Tibial nerve (tissue), 4 donors: ENCODE results near the gene CEP170B.
"Not testable (repeated sequence)": the region's sequence is repeated elsewhere in the genome, so short reads cannot be mapped to it uniquely, and the experiment has no call there.

Source experiments
- CTCF ChIP-seq, 5 experiments: fragments of 200-600 bp in 3 of 5; fragments of 450-650 bp in 2 of 5; sonication (generic) in 3 of 5; IDR thresholded peaks; one replicate each; pipeline ENCODE4 v1.5.1; 2016 to 2019; ENCODE audit warnings: antibody characterized with exemption in 5 of 5, mild to moderate bottlenecking in 3 of 5, moderate library complexity in 2 of 5
- EP300 ChIP-seq, 2 donors: sonication (generic); formaldehyde crosslinking; IDR thresholded peaks; one replicate each; pipeline ENCODE4 v1.6.1; 2017; ENCODE audit warnings: antibody characterized with exemption in 2 of 2, mild to moderate bottlenecking in 1 of 2
- POLR2A ChIP-seq, 2 donors: fragments of 450-650 bp; IDR thresholded peaks; one replicate each; pipeline ENCODE4 v1.6.1; 2017; ENCODE audit warnings: antibody characterized with exemption in 2 of 2, mild to moderate bottlenecking in 2 of 2, moderate library complexity in 2 of 2

GRCh38 chr14:104857931-104858330 lies 7.1 kb upstream of the CEP170B start:
- not testable (repeated sequence) for TF ChIP-seq CTCF, EP300, POLR2A (IDR thresholded peaks at IDR 0.05)
